Stimulated activated CD4-positive, alpha-beta T cell treated with anti-CD3 and anti-CD28 coated beads, Interleukin-12 subunit alpha, Interleukin-12 subunit beta, amount 100 ng/mL, for 24 hours (primary cell): ENCODE data around the gene LIM2.

ENCODE experiments used
- DNase-seq, 2 experiments: peaks; one replicate each; pipeline ENCODE4 v3.0.0-alpha.2; 2020; ENCODE audit warnings: low read depth in 2 of 2

LIM2 gene

GRCh38 chr19:51339687-51340656 is 47.8 kb downstream of the LIM2 start:
- peak; percentile 91 to 98 for DNase-seq

- no peak for DNase-seq
Observed at GRCh38 chr19:51339313-51339686, 48.5 kb downstream of the LIM2 start.

GRCh38 chr19:51338563-51339312 is 49.0 kb downstream of the LIM2 start:
- DNase-seq, result peak; percentile 73 to 87

DNA sequence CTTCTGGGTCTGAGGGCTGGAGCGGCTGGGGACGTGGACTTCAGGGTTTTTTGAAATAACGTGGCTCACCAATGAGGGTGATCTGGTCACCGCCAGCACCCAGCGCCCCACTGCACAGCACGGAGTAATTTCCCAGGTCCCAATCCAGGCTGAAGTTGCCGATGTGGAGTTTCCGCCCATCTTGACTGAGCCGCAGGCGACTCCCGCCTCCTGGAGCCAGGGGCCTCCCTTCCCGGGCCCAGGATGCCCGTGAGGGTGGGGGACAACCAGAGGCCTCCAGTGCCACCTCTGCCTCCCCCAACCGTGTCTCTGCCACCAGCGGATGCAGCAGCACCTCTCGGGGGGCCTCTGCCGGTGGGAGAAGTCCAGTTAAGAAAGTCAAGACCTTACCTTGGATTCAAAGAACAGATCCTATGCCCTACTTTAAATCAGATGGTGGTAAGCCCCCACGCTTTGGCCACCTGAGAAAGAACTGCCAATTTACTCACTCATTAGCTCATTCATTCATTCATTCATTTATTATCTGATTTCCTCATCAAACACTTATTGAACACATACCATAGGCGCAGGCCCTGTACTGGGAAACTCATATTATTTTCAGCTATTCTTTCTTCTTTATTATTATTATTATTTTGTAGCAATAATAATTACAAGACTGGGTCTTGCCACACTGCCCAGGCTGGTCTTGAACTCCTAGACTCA is 49.8 kb downstream of the LIM2 start:
- no peak for DNase-seq

GRCh38 chr19:51337141-51337860 is 50.5 kb downstream of the LIM2 start:
- no peak for DNase-seq

DNA sequence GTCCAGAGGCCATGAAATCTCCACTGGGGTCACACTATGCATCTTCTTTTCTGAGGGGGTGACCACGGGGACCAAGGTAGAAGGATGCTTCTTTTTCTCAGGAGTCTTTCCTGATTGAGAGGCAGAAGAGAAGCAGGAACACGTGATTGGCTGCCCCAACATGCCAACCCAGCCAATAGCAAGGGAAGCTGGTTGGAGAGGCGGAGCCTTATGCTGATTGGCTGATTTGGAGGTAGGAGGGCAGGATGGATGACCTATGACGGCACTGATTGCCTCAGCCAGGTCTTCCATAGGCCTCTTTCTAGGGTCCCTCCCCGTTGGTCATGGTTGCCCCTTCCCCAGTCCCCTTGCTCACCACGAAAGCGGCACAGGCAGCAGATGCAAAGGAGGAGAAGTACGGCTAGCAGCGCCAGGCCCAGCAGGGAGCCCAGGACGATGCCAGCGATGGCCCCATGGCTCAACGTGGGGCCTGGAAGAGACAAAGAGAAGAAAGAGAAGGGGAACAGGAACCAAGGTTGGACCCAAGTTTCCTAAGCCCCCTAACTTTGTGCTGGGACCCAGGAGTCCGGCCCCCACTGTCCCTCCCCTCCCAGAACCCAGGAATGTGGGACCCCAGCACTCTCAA is 53.8 kb downstream of the LIM2 start:
- DNase-seq, result no peak

GRCh38 chr19:51331716-51332115 is 56.1 kb downstream of the LIM2 start:
- no peak for DNase-seq

- DNase-seq, result no peak
Observed at GRCh38 chr19:51331193-51331592, 56.6 kb downstream of the LIM2 start.

- no peak for DNase-seq
Observed at GRCh38 chr19:51330366-51330765, 57.4 kb downstream of the LIM2 start.
